IPS DF 6.9 (cell line): ENCODE data around the gene MLF1.

Experiments used
- DNase-seq: peaks from one replicate; pipeline ENCODE4 v3.0.0-alpha.2; 2013; ENCODE audit warnings: low read depth, low spot score
- H3K27ac ChIP-seq: one replicate; pipeline ENCODE4 v1.5.1; 2013; ENCODE audit warnings: low read length, control low read depth
- H3K27me3 ChIP-seq: 2 replicates; pipeline ENCODE4 v1.6.1; 2013; ENCODE audit warnings: mild to moderate bottlenecking, low read length; ENCODE audit not compliant: control insufficient read depth, insufficient read depth
- H3K36me3 ChIP-seq: 2 replicates; pipeline ENCODE4 v1.6.1; 2013; ENCODE audit warnings: low read length; ENCODE audit not compliant: control insufficient read depth, insufficient read depth
- H3K4me1 ChIP-seq: 2 replicates; pipeline ENCODE4 v1.6.1; 2013; ENCODE audit warnings: low read length; ENCODE audit not compliant: control insufficient read depth, insufficient read depth
- H3K4me3 ChIP-seq: 2 replicates; pipeline ENCODE4 v1.5.1; 2013; ENCODE audit warnings: mild to moderate bottlenecking, low read length
- H3K9me3 ChIP-seq: 2 replicates; pipeline ENCODE4 v1.6.1; 2013; ENCODE audit warnings: low read length, inconsistent platforms; ENCODE audit not compliant: control insufficient read depth, insufficient read depth
- WGBS: extraction: QIAGEN DNeasy Blood & Tissue Kit; methylation state at CpG from one replicate; pipeline ENCODE4 v1.1.7; 2013; ENCODE audit warnings: mixed read lengths, missing lambda C conversion rate; ENCODE audit not compliant: insufficient read length, insufficient coverage; 5-methylcytosine and 5-hydroxymethylcytosine counted together

MLF1 gene, protein sequence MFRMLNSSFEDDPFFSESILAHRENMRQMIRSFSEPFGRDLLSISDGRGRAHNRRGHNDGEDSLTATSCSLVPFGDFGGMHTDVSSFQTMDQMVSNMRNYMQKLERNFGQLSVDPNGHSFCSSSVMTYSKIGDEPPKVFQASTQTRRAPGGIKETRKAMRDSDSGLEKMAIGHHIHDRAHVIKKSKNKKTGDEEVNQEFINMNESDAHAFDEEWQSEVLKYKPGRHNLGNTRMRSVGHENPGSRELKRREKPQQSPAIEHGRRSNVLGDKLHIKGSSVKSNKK

DNA sequence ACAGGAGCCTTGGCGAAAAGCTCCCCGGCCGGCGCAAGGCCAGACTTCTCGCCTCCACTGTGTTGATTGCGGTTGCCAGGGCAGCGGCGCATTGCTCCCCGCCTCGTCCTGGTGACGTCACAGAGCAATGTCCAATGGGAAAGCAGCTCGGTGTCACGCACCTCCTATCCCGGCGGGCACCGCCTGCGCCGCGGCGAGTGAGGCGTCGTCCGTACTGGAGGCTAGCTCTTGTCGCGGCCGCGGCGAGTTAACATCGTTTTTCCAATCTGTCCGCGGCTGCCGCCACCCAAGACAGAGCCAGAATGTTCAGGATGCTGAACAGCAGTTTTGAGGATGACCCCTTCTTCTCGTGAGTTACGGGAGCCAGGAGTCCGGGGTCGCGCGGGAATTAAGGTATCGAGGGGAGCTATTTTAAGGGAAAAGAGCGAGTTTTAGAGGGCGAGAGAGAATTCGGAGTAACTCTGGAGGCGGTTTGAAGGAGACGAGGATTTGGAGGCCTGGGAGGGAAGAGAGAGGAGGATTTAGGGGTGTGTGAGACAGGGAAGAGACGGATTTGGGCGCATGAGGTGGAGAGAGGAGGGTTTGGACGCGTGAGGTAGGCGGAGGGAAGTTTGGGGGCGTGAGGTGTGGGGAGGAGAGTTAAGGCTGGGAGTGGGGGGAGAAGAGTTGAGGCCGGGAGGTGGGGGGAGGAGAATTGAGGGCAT lies at the start of gene MLF1:
Gene MLF1 (plus strand): TSS at position 196 of the 704 bp plus-strand sequence. CDS start 107 bp downstream, at position 303.
- H3K27me3 ChIP-seq = no peaks in the 10 kb centered on the region
- WGBS = no CpG with 5 or more reads among the region's 51 CpGs
- DNase-seq = peak; percentile 92
- H3K4me3 ChIP-seq = peak within 1 kb of the TSS; percentile 55; the same call in 1 of the 2 replicates
- H3K9me3 ChIP-seq = no peaks in the 10 kb centered on the region
- H3K4me1 ChIP-seq = no peaks in the 10 kb centered on the region; the same call in 1 of the 2 replicates
- H3K27ac ChIP-seq = no peak within 1 kb of the TSS
- H3K36me3 ChIP-seq = no peaks in the 10 kb centered on the region

DNA sequence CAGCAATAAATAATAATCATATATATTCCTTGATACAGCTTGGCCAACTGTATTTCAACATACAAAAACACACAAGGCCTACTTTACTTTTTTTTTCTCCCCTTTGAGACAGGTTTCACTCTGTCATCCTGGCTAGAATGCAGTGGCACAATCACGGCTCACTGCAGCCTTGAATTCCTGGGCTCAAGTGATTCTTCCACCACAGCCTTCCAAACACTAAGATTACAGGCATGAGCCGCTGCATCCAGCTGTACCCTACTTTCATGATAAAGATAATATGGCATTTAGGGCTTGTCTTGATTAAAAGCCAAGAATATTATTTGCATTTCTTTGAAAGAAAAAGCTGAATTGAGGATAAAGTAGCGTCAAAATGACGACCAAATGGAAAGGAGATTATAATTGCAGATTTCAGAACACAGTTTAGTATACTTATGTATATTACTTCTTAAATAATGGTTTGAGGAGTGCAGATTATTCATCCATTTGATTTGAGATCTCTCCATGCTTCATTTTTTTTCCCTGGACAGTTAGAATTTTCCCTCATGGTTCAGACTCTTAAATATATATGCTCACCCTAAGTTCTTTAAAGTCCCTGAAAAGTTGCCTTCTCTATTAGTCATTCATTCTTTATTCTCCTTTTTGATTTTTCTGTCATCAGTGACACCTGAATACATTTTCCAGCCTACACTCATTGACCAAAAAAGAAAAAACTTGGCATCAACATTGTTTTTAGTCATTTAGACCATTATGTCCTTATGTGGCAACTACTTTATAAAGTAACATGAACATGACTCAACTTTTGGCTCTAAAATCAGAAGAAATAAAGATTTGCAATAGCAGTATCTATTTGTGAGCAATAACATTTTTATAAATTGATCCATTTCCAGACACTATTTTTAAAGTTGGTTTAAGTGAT lies 48.5 kb upstream of the MLF1 start:
- no peaks in the 10 kb centered on the region for H3K9me3 ChIP-seq
- no peaks in the 10 kb centered on the region for H3K4me1 ChIP-seq
- no peak overlapping the region for H3K4me3 ChIP-seq
- whole genome bisulfite sequencing = no CpG with 5 or more reads among the region's 4 CpGs
- H3K36me3 ChIP-seq = no peaks in the 10 kb centered on the region
- H3K27ac ChIP-seq = no peak overlapping the region
- no peak for DNase-seq
- no peaks in the 10 kb centered on the region for H3K27me3 ChIP-seq

DNA sequence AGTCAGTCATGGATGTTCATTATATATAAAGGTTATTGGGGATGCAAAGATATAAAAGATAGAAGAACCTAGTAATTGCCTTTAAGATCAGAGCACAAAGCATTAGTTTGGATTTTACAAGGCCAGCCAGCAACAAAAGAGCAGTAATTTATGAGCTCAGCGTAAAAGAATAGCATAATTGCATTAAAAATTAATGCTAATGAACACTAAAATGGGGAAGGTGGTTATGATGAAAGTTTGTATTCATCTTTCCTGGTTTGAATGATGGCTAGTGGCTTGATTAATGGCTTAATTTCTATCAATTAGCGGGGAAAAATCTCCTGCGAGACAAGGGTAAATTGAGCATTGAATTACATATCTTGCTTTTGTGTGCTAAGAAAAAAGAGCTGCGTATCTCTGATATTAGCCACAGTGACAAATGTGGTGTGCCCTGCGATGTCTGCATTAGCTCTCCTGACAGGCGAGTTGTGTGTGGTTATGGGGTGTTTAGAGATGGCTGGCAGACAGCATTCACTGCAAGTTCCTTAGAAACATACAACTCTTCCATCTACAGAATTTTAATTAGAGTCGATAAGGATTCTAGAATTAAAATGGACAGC lies 42.8 kb upstream of the MLF1 start:
- H3K36me3 ChIP-seq = no peaks in the 10 kb centered on the region
- no peaks in the 10 kb centered on the region for H3K9me3 ChIP-seq
- no peaks in the 10 kb centered on the region for H3K4me1 ChIP-seq
- no peak overlapping the region for H3K27ac ChIP-seq
- WGBS = no CpG with 5 or more reads among the region's 7 CpGs
- no peak overlapping the region for H3K4me3 ChIP-seq
- no peaks in the 10 kb centered on the region for H3K27me3 ChIP-seq
- DNase-seq = no peak

DNA sequence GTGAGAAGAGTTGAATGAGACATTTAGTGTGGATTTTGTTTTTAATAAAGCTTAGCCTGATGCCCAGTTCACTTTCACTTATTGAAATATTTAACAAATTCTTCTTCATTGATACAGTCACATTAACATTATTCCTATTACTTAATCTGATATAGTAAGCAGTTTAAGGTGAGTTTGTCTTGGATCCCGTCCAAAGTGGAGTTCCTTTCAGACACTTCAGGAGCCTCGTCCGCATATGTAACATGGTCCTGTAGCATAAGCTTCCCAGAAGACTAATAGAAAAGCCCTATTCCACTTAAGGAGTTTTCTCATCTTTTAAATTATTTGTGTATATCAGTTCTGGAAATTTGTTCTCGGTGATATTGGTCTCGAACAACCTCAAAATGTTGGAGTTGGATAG lies 39.7 kb upstream of the MLF1 start:
- no peaks in the 10 kb centered on the region for H3K9me3 ChIP-seq
- no peak overlapping the region for H3K27ac ChIP-seq
- no peak for DNase-seq
- no peaks in the 10 kb centered on the region for H3K4me1 ChIP-seq
- no peaks in the 10 kb centered on the region for H3K27me3 ChIP-seq
- H3K36me3 ChIP-seq = no peaks in the 10 kb centered on the region
- H3K4me3 ChIP-seq = no peak overlapping the region
- WGBS = no CpG with 5 or more reads among the region's 5 CpGs

DNA sequence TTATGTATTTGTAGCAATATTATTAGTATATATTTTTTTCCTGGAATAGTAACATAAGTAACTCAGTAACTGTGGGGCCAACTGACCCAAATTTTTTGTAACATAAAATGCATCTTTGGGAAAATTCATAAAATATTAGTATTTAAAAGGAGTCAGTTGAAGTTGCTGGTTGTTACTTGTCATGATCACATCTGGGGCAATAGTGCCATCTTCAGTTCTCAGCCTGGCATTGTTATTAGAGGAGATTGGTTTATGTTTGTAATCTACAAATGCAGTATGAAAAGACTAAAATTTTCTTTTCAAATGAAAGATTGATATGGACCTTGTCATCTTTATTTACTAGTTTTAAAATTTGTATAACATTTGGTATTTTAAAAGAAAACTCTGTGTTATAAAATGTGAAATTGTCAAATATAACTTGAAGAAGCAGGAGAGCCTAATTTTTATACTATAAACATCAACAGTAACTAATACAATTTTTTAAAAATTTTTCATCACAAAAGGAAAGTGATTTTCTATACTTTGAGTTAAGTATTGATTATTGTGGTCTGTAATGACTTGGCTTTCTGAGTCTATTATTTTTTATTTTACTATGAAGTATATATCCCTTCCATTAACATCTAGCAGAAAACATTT lies 38.8 kb upstream of the MLF1 start:
- no peaks in the 10 kb centered on the region for H3K9me3 ChIP-seq
- H3K36me3 ChIP-seq = no peaks in the 10 kb centered on the region
- no peaks in the 10 kb centered on the region for H3K27me3 ChIP-seq
- DNase-seq = no peak
- H3K4me3 ChIP-seq = no peak overlapping the region
- H3K4me1 ChIP-seq = no peaks in the 10 kb centered on the region
- H3K27ac ChIP-seq = no peak overlapping the region

DNA sequence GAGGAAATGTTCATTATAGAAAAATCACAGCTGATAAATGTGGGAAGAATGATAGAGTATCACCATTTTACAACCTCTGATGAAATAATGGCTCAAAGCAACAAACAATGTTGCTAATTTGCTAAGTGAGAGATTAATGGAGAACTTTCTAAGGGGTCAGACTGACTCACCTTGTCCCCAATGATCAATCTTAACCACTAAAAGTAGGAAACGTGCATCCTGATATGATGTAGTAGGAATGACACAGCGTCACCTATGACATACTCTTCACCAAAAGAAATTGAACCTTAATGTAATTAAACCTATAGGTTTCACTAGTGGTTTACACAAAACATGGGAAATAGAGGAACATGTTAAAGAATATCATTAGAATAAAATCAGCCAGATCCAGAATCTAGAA lies 35.1 kb upstream of the MLF1 start:
- H3K4me1 ChIP-seq = no peaks in the 10 kb centered on the region
- DNase-seq = no peak
- WGBS = no CpG with 5 or more reads among the region's 2 CpGs
- no peaks in the 10 kb centered on the region for H3K9me3 ChIP-seq
- H3K4me3 ChIP-seq = no peak overlapping the region
- H3K27me3 ChIP-seq = no peaks in the 10 kb centered on the region
- H3K36me3 ChIP-seq = no peaks in the 10 kb centered on the region
- H3K27ac ChIP-seq = no peak overlapping the region

DNA sequence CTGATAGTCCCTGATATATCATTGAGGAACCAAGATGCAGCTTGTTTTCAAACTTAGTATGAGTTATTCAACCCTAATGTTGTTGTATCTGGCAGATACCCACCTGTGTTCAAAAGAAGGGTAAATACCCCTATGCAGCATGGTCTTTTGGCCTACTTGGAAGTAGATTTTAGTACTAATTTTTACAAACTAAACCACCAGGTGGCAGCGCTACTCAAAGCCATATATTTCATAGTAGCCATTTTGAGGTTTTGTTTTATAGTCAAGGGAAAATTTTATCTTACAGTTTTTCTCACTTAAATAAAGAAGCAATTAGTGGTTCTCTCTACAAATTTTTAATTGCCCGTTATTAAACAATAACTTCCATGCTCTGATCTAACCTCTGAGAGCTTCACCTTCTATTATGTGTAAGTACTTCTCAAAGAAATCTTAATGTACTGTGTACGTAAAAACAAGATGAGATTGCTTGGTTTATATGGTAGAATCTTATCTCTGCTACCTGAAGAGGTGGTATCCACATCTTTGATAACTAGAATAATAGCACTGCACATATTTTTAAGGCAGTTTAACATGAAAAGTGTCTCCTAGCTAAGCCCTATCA lies 31.5 kb upstream of the MLF1 start:
- no peaks in the 10 kb centered on the region for H3K4me1 ChIP-seq
- no peak overlapping the region for H3K27ac ChIP-seq
- no peak overlapping the region for H3K4me3 ChIP-seq
- WGBS = no CpG with 5 or more reads among the region's 3 CpGs
- H3K27me3 ChIP-seq = no peaks in the 10 kb centered on the region
- H3K9me3 ChIP-seq = no peaks in the 10 kb centered on the region
- H3K36me3 ChIP-seq = no peaks in the 10 kb centered on the region
- DNase-seq = peak; percentile 27

DNA sequence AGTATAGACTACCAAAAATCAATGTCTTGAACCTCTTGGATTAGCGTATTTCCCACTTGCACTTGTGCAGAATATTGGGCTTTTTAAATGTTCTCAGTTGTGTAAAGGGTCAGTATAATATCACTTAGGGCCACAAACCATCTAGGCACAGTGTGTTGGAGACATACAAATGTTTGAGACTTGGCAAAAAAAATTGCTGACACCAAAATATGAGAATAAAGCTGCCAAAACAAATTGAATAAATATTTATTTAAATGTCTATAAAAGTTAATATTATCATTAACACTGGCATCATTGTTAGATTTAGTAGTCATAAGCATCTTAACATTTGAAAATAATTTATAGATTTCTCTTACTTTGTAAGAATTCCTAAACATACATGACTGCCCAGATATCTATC lies 30.9 kb upstream of the MLF1 start:
- no CpG with 5 or more reads among the region's 1 CpG for WGBS
- Histone ChIP-seq H3K4me1 (no peaks in the 10 kb centered on the region), H3K27me3 (no peaks in the 10 kb centered on the region), H3K27ac (no peak overlapping the region), H3K9me3 (no peaks in the 10 kb centered on the region), H3K4me3 (no peak overlapping the region), H3K36me3 (no peaks in the 10 kb centered on the region)
- no peak for DNase-seq

DNA sequence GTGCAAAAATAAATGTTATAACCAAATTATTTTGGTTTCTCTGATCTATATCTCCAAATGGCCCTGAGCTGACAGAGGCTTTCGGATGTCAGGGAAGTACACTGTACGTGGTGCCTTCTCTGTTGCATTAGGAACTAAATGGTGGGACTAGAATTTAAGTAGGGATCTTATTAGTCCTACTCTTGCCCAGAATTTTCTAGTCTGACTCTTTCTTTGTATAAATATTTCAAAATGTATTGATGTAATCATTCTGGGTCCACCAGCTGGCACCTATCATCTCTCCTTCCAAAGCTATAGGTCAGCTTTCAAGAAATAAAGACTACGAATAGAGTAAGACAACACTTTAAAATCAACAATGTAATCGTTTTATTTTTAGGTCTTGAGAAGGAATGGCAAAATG lies 22.3 kb upstream of the MLF1 start:
- no peak for DNase-seq
- Histone ChIP-seq H3K27me3 (no peaks in the 10 kb centered on the region), H3K4me3 (no peak overlapping the region), H3K27ac (no peak overlapping the region), H3K9me3 (no peaks in the 10 kb centered on the region), H3K4me1 (no peaks in the 10 kb centered on the region), H3K36me3 (no peaks in the 10 kb centered on the region)
- WGBS = no CpG with 5 or more reads among the region's 4 CpGs
